GM21528 (cell line): ENCODE measurements around the gene JDP2.
"Not testable (repeated sequence)": the region's sequence is repeated elsewhere in the genome, so short reads cannot be mapped to it uniquely, and the experiment has no call there.

Experiments used
- ATAC-seq: cut with Tn5 transposase; IDR thresholded peaks from one replicate; pipeline ENCODE4 v1.9.1; 2021; ENCODE audit warnings: mild to moderate bottlenecking, moderate library complexity; ENCODE audit not compliant: unreplicated experiment, low FRiP score

The JDP2 gene

GRCh38 chr14:75427482-75428229, at the start of gene JDP2:
Gene JDP2, plus strand, starts transcription at chr14:75428022. Its CDS starts 9,899 bp downstream, at chr14:75437921.
- ATAC-seq, result peak; percentile 41

GRCh38 chr14:75379246-75379929, 48.4 kb upstream of the JDP2 start:
- no peak for ATAC-seq

- no peak for ATAC-seq
Observed at GRCh38 chr14:75379930-75380270, 47.9 kb upstream of the JDP2 start.

- no peak for ATAC-seq
Observed at GRCh38 chr14:75380656-75381055, 47.2 kb upstream of the JDP2 start.

GRCh38 chr14:75381642-75382041, 46.2 kb upstream of the JDP2 start:
- ATAC-seq, result no peak

- ATAC-seq, result not testable (repeated sequence)
Observed at GRCh38 chr14:75383219-75383618, 44.6 kb upstream of the JDP2 start.

GRCh38 chr14:75383721-75384120, 44.1 kb upstream of the JDP2 start:
- ATAC-seq, result no peak

GRCh38 chr14:75389679-75390078, 38.1 kb upstream of the JDP2 start:
- no peak for ATAC-seq

- ATAC-seq, result no peak
Observed at GRCh38 chr14:75390183-75390582, 37.6 kb upstream of the JDP2 start.

GRCh38 chr14:75391953-75392352, 35.9 kb upstream of the JDP2 start:
- ATAC-seq, result no peak

GRCh38 chr14:75392686-75393641, 34.9 kb upstream of the JDP2 start:
- no peak for ATAC-seq

GRCh38 chr14:75393794-75394193, 34.0 kb upstream of the JDP2 start:
- ATAC-seq, result no peak

GRCh38 chr14:75395862-75396261, 32.0 kb upstream of the JDP2 start:
- ATAC-seq, result no peak

- no peak for ATAC-seq
Observed at GRCh38 chr14:75399321-75399720, 28.5 kb upstream of the JDP2 start.

GRCh38 chr14:75399843-75400775, 27.7 kb upstream of the JDP2 start:
- ATAC-seq, result no peak

- ATAC-seq, result no peak
Observed at GRCh38 chr14:75401361-75401760, 26.5 kb upstream of the JDP2 start.

GRCh38 chr14:75402867-75403413, 24.9 kb upstream of the JDP2 start:
- ATAC-seq, result no peak

- no peak for ATAC-seq
Observed at GRCh38 chr14:75404847-75405246, 23.0 kb upstream of the JDP2 start.

- ATAC-seq, result no peak
Observed at GRCh38 chr14:75406102-75406501, 21.7 kb upstream of the JDP2 start.

GRCh38 chr14:75406856-75407255, 21.0 kb upstream of the JDP2 start:
- no peak for ATAC-seq
